CD4-positive, alpha-beta T cell treated with Interleukin-15 for 4 hours (primary cell): ENCODE measurements around the gene NR1H2.
A peak's percentile ranks its signal among the peaks of the same experiment; 100 is the strongest.
"Not testable (repeated sequence)": the region's sequence is repeated elsewhere in the genome, so short reads cannot be mapped to it uniquely, and the experiment has no call there.

ENCODE experiments used
- DNase-seq: peaks from one replicate; pipeline ENCODE4 v3.0.0-alpha.2; 2020; ENCODE audit warnings: low spot score

Gene NR1H2

GRCh38 chr19:50347089-50347581, 29.1 kb upstream of the NR1H2 start:
- not testable (repeated sequence) for DNase-seq

GRCh38 chr19:50349277-50350057, 26.8 kb upstream of the NR1H2 start:
- no peak for DNase-seq

DNA sequence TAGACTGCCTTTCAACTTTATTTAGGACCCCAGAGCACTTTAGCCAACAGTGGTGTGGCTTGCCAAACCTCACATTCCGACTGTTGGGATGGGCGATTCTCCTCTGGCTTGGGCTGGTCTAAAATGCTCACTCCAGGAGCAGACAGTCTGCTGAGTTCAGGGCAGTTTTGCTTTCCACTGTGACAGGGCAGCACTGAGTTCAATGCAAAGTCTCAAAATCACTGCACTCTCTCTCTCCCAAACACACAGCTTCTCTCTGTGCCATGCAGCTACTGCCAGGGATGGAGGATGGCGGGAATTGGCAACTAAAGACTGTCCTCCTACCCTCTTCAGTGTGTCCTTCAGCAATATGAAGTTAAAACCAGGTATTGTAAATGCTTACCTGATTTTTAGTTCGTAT, 24.0 kb upstream of the NR1H2 start:
- no peak for DNase-seq

GRCh38 chr19:50353487-50353880, 22.8 kb upstream of the NR1H2 start:
- DNase-seq, result not testable (repeated sequence)

DNA sequence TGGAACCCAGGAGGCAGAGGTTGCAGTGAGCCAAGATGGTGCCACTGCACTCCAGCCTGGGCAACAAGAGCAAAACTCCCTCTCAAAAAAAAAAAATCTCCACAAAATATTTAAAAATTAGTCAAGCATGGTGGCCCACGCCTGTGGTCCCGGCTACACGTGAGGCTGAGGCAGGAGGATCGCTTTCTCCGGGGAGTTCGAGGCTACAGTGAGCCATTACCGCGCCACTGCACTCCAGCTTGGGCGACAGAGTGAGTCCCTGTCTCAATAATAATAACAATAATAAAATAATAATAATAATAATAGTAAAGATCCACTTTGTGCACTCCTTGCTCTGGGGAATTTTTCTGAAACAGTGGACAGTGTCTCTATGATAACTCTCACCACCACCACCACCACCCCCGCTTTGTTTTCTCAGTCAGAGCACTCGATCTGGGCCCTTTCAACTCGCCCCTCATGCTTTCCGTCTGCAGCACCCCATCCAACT, 19.5 kb upstream of the NR1H2 start:
- DNase-seq, result no peak

GRCh38 chr19:50357178-50358100, 18.8 kb upstream of the NR1H2 start:
- DNase-seq, result peak; percentile 89

DNA sequence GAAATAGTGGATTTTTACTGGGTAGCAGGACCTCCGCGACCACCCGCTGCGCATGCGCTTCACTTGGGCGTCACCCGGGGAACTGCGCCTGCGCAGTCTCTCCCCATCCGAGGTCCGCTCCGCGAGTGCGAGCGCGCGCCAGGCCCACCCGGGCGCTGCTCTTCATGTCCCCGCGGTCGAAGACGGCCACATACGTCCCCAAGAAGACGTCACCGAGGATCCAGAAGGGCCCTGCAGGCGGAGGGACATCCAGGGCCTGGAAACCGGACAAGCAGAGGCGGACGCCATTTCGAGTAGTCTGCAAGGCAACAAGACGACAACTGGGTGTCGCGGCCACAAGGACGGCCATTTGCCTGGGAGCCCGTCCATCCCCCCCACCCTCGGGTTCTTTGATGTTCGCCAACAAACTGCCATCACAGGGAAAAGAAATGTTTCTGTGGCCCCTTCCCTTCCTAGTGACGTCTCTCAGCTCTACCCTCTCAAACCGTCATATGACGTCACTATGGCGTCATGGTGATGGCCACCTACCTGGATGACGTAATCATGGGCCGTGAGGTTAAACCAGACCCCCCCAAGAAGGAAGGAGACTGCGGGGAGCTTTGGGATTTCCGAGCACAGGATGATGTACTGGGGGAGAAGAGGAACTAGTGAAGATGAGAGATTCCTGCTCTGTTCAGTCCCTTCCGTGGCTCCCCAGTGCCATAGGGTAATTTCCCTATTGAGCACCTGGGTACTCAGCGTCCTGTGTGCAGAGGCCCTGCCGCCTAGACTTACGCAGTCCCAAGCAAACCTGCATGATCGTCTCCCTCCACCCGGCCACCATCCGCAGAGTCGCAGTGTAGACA, 17.6 kb upstream of the NR1H2 start:
- DNase-seq, result peak; percentile 82

- DNase-seq, result no peak
Measured at GRCh38 chr19:50359328-50359818, 16.9 kb upstream of the NR1H2 start.

GRCh38 chr19:50361290-50362029, 14.8 kb upstream of the NR1H2 start:
- DNase-seq, result no peak

DNA sequence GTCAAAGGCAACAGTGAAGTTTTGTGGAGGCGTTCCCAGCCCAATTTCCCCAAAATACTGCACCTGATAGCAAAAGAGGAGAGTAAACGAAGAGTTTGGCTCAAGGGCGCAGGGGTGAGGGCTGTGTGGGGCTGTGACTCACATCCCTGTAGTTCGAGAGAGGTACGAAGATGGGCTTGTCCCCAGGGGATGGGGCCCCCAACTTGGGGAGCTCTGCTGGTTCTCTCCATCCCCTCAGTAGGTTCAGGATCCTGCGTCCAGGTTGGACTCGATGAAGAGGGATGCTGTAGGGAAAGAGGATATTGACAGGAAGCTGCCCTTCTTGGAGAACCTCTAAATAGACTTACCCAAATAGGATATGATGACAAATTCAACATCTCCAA, 14.2 kb upstream of the NR1H2 start:
- no peak for DNase-seq

- DNase-seq, result peak; percentile 60
Measured at GRCh38 chr19:50362656-50363424, 13.4 kb upstream of the NR1H2 start.

DNA sequence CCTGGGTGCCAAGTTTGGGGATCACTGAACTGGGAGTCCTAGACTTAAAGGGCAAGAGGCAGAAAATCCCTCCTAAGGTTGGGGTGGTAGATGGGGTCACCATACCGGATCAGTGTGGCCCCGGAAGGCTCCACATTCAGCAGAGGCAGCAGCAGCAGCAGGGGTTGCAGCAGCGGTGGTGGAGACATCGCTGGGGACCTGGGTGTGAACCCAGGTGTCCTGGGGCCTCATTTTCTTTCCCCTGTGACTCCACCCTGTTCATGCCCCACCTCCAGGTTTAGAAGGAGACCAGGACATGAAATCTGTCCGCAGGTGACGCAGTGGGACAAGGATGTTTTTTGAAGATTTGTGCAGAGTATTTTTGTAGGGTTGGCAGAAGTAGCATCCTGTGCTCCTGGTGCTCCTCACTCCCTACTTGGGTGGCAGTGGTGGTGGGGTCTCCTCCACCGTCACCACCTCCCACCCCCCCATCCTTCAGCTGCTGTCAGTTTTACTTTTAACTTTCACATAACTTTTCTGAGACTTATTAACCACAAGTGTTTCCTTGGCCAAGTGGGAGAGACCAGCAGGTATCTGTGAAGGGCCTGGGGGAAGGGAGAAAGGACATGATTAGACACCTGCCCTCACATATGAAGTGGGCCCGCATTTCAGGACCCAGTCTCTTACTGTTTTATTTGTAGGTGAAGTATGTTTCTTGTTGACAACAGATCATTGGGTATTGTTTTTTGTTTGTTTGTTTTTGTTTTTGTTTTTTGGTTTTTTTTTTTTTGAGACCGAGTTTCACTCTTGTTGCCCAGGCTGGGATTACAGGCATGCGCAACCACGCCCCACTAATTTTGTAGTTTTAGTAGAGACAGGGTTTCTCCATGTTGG, 10.6 kb upstream of the NR1H2 start, which contains the start of gene NAPSA:
Gene NAPSA (minus strand): TSS at position 206 of the 873 bp plus-strand sequence. CDS start 18 bp downstream, at position 188.
- DNase-seq, result no peak

DNA sequence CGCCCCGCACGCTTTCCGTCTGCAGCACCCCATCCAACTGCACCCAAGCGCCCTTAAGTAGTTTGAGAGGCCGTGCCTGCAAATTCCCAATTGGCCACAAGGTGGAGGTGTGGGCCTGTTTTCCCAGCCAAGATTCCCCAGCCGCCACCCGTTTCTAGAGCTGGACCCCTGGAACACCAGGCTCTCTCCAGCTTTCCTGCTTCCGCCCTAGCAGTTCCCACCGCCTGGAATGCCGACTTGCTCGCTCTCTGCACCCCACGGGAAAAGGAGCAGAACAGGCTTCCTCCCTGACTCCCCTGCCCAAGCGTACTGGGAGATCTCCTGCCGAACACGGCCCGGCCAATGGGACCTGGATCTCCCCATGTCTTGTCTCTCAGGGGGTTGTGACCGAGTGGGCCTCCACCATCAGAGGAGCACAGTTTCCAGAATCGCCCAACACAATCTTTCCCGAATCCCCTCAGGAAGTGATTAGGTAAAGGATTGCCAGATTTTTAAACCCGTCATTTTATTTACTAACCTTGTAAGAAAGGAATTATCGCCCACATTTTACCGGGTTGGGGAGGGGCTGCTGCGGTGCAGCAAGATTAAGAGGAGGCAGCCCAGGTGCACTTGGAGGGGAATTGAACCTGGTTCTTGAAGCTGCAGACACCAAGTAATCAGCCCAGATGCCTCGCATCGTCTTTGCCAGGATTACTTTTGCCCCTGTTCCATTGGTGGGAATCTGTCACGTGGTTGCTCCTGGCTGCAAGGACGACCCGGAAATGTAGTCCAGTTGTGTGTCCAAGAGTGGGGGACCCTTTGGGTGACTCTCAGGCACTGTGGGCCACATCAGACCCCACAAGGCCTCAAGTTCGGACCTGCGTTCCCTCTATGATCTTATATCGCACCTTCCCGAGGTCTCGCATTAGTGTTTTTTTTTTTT, 7.3 kb upstream of the NR1H2 start:
- DNase-seq, result peak; percentile 80

DNA sequence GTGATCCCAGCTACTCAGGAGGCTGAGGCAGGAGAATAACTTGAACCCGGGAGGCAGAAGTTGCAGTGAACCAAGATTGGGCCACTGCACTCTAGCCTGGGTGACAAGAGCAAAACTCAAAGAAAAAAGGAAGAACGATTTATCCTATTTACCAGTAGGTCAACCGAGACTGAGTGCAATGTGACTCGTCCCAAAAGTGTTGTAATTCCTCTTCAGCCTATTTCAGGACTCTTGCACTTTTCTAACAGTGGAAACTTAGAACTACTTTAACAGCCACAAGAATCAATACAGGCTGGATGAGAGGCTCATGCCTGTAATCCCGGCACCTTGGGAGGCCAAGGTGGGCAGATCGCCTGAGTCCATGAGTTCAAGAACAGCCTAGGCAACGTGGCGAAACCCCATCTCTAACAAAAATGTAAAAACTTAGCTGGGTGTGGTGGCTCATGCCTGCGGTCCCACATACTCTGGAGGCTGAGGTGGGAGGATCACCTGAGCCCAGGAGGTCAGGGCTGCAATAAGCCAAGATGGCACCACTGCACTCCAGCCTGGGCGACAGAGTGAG, 4.3 kb upstream of the NR1H2 start:
- no peak for DNase-seq

DNA sequence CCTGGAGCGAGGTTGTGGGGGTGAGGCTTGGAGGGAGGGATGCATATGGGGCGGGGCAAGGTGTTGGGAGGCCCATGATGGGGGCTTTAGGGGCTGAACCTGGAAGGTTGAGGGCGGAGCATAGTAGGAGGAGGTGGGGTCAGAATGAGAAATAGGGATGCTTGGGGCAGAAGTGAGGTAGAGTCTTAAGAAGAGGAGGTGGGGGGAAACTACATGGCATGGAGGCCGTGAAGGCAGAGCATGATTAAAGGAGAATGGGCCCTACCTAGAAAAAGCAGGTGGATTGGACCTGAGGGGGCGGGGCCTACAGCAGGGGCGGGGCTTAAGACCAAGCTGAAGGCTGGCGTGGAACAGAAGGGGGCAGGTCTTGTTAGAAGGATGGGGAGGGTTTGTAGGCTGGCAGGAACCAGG, 799 bp downstream of the NR1H2 start:
- peak; percentile 52 for DNase-seq

- no peak for DNase-seq
Measured at GRCh38 chr19:50377517-50377916, 1.3 kb downstream of the NR1H2 start.

DNA sequence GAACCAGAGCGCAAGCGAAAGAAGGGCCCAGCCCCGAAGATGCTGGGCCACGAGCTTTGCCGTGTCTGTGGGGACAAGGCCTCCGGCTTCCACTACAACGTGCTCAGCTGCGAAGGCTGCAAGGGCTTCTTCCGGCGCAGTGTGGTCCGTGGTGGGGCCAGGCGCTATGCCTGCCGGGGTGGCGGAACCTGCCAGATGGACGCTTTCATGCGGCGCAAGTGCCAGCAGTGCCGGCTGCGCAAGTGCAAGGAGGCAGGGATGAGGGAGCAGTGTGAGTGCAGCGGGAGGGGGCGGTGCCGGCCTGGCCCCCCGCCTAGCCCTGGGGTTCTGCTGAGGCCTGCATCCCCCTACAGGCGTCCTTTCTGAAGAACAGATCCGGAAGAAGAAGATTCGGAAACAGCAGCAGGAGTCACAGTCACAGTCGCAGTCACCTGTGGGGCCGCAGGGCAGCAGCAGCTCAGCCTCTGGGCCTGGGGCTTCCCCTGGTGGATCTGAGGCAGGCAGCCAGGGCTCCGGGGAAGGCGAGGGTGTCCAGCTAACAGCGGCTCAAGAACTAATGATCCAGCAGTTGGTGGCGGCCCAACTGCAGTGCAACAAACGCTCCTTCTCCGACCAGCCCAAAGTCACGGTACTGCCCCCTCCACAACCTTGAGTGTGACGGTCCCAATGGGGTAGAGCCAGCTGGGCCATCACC, 2.1 kb downstream of the NR1H2 start:
- DNase-seq, result no peak
